Measurements from ENCODE around the gene FOXN4. TPM values are rescaled to one million over a fixed set of nuclear protein-coding genes. Genes with fewer than 3 reads are reported as not detected.

FOXN4 gene
- total RNA-seq (2022; extraction: Qiagen RNA extraction) = 0.02 to 0.08 TPM (median 0.08 TPM) in 4 of 5 replicates, not detected in the other

GRCh38 chr12:109308534-109309380, at the start of gene FOXN4:
FOXN4 (minus strand) TSS chr12:109309284; CDS start chr12:109308321, 963 bp downstream.

GRCh38 chr12:109347589-109347988, 38.5 kb upstream of the FOXN4 start, which contains the start of gene MYO1H:
MYO1H (plus strand) TSS chr12:109347900; CDS start chr12:109347961, 61 bp downstream.

Other genes with a start within 250 kb of the FOXN4 start
- gene ALKBH2, start 215.8 kb downstream of the FOXN4 start, total RNA-seq (2022; extraction: Qiagen RNA extraction) = 47.8 to 54.7 TPM (median 50.2 TPM) in 5 replicates
- 90.2 to 96.5 TPM (median 93.2 TPM) in 5 replicates for gene UNG, start 211.7 kb downstream of the FOXN4 start, total RNA-seq (2022; extraction: Qiagen RNA extraction)
- gene ACACB, start 192.7 kb downstream of the FOXN4 start, total RNA-seq (2022; extraction: Qiagen RNA extraction) = 11.0 to 18.0 TPM (median 15.5 TPM) in 5 replicates
- gene MYO1H, start 38.6 kb upstream of the FOXN4 start, total RNA-seq (2022; extraction: Qiagen RNA extraction) = not detected in 5 replicates
- 44.0 to 57.7 TPM (median 50.0 TPM) in 5 replicates for gene KCTD10, start 168.0 kb upstream of the FOXN4 start, total RNA-seq (2022; extraction: Qiagen RNA extraction)
- gene UBE3B, start 168.3 kb upstream of the FOXN4 start, total RNA-seq (2022; extraction: Qiagen RNA extraction) = 12.3 to 17.0 TPM (median 14.4 TPM) in 5 replicates